ENCODE results near the gene PLA2G4A. TPM values are rescaled to one million over a fixed set of nuclear protein-coding genes. Genes with fewer than 3 reads are reported as not detected.

Gene PLA2G4A
- polyA plus RNA-seq, 1 of the 3 experiments (the other 2 are of a cell fraction) = 0.26 TPM

GRCh38 chr1:186967656-186968394 is 139.1 kb downstream of the PLA2G4A start:
- WGBS (ENCODE audit: low lambda C conversion rate) = 90% methylated on average over 2 of the region's 2 CpGs
- Histone ChIP-seq H4K20me1 (ENCODE audit: insufficient read depth) (no peaks in the 10 kb centered on the region), H3K4me3 (ENCODE audit: low read depth in 2 of 2, low read length in 1 of 2) (no peak overlapping the region), H3K9me3 (no peaks in the 10 kb centered on the region), H3K4me1 (ENCODE audit: control insufficient read depth in 1 of 2, insufficient read depth in 2 of 2, low read depth in 1 of 2, low read length in 1 of 2) (peaks cover 0 to 5% of the 10 kb centered on the region in 2 experiments; a peak in 2 of 4 replicates), H3K9ac (no peak overlapping the region), H3K4me2 (no peak overlapping the region), H3K27me3 (ENCODE audit: insufficient read depth) (no peaks in the 10 kb centered on the region), H3K9me2 (no peaks in the 10 kb centered on the region), H3F3A (replicated peaks; ENCODE audit: insufficient read depth) (peaks cover 10% of the 10 kb centered on the region), H3K79me2 (ENCODE audit: insufficient read depth) (no peaks in the 10 kb centered on the region), H2AFZ (ENCODE audit: low read depth) (no peak overlapping the region), H3K27ac (ENCODE audit: low read depth in 2 of 2, low read length in 1 of 2) (peak overlapping the region in 1 of 2 experiments; percentile 62; a peak in 2 of 4 replicates), H3K36me3 (replicated peaks in 1 of 2; ENCODE audit: control insufficient read depth in 1 of 2, insufficient read depth in 2 of 2, low read length in 1 of 2) (peaks cover 0 to 4% of the 10 kb centered on the region in 2 experiments)
- no peak for DNase-seq
- 0 out of 2 replicates have a peak, but pooled peaks have one; percentile 14 for TF ChIP-seq NFIC (IDR thresholded peaks at IDR 0.05; ENCODE audit: borderline replicate concordance)
- peak; percentile 47; the same call in 1 of the 2 replicates for TF ChIP-seq RXRA (IDR thresholded peaks at IDR 0.05; ENCODE audit: borderline replicate concordance, low read depth)
- peak; percentile 55 for TF ChIP-seq TCF12 (IDR thresholded peaks at IDR 0.05)
- TF ChIP-seq FOSL2 (IDR thresholded peaks at IDR 0.05; ENCODE audit: borderline replicate concordance, low read depth) = peak; percentile 58; the same call in 1 of the 2 replicates
- TF ChIP-seq RAD21 (IDR thresholded peaks at IDR 0.05; ENCODE audit: low read length) = no peak
- TF ChIP-seq JUND (IDR thresholded peaks at IDR 0.05) = peak; percentile 70
- TF ChIP-seq TEAD4 (IDR thresholded peaks at IDR 0.05; ENCODE audit: borderline replicate concordance, insufficient read depth) = peak; percentile 46; the same call in 1 of the 2 replicates
- TF ChIP-seq EP300 (IDR thresholded peaks at IDR 0.05; ENCODE audit: borderline replicate concordance in 1 of 2, low read depth in 1 of 2, low read length in 1 of 2) = 0 out of 4 replicates have a peak, but pooled peaks of 1 of the 2 experiments have one; percentile 26
- TF ChIP-seq, protein P1, sequence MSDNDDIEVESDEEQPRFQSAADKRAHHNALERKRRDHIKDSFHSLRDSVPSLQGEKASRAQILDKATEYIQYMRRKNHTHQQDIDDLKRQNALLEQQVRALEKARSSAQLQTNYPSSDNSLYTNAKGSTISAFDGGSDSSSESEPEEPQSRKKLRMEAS (IDR thresholded peaks at IDR 0.05; ENCODE audit: low read depth) = no peak
- TF ChIP-seq, protein P2, sequence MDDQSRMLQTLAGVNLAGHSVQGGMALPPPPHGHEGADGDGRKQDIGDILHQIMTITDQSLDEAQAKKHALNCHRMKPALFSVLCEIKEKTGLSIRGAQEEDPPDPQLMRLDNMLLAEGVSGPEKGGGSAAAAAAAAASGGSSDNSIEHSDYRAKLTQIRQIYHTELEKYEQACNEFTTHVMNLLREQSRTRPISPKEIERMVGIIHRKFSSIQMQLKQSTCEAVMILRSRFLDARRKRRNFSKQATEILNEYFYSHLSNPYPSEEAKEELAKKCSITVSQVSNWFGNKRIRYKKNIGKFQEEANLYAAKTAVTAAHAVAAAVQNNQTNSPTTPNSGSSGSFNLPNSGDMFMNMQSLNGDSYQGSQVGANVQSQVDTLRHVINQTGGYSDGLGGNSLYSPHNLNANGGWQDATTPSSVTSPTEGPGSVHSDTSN (IDR thresholded peaks at IDR 0.05) = peak; percentile 83
- no peak for TF ChIP-seq EZH2phosphoT487 (IDR thresholded peaks at IDR 0.05; ENCODE audit: borderline replicate concordance, low read depth)
- CTCF ChIA-PET = interaction anchor here (1.0 kb wide), 1 partner anchor 9 kb away, joined by 3 read pairs; no protein-coding TSS in a partner anchor
- POLR2A ChIA-PET = no interaction called here

- peak; percentile 7 for DNase-seq
- Histone ChIP-seq H3K9ac (peak overlapping the region; percentile 34; the same call in 1 of the 2 replicates), H3K4me3 (ENCODE audit: low read depth in 2 of 2, low read length in 1 of 2) (peak overlapping the region; percentile 27 to 32; a peak in 2 of 4 replicates), H3K4me1 (ENCODE audit: control insufficient read depth in 1 of 2, insufficient read depth in 2 of 2, low read depth in 1 of 2, low read length in 1 of 2) (peaks cover 15 to 23% of the 10 kb centered on the region in 2 experiments; a peak in 3 of 4 replicates), H3K36me3 (replicated peaks in 1 of 2; ENCODE audit: control insufficient read depth in 1 of 2, insufficient read depth in 2 of 2, low read length in 1 of 2) (peaks cover 0 to 4% of the 10 kb centered on the region in 2 experiments), H4K20me1 (ENCODE audit: insufficient read depth) (no peaks in the 10 kb centered on the region), H3K4me2 (peak overlapping the region; percentile 42; the same call in 1 of the 2 replicates), H3K9me2 (no peaks in the 10 kb centered on the region), H3K27me3 (ENCODE audit: insufficient read depth) (no peaks in the 10 kb centered on the region), H3K79me2 (ENCODE audit: insufficient read depth) (no peaks in the 10 kb centered on the region), H3K27ac (ENCODE audit: low read depth in 2 of 2, low read length in 1 of 2) (peak overlapping the region; percentile 83 to 94; a peak in 3 of 4 replicates), H3K9me3 (no peaks in the 10 kb centered on the region), H3F3A (replicated peaks; ENCODE audit: insufficient read depth) (peaks cover 14% of the 10 kb centered on the region), H2AFZ (ENCODE audit: low read depth) (peak overlapping the region; percentile 60; the same call in 1 of the 2 replicates)
- 10% methylated on average over 3 of the region's 3 CpGs for WGBS (ENCODE audit: low lambda C conversion rate)
- CTCF ChIA-PET = interaction anchor here (0.5 to 1.7 kb wide), 5 partner anchors 10 to 493 kb away, joined by 3 to 4 read pairs (median 3); no protein-coding TSS in a partner anchor
- POLR2A ChIA-PET = no interaction called here
- TF ChIP-seq JUND (IDR thresholded peaks at IDR 0.05) = peak; percentile 70
- TF ChIP-seq FOXJ3 (CRISPR knock-in tag; IDR thresholded peaks at IDR 0.05) = no peak
- no peak for TF ChIP-seq RCOR1 (IDR thresholded peaks at IDR 0.05; ENCODE audit: low read length)
- TF ChIP-seq TCF12 (IDR thresholded peaks at IDR 0.05) = peak; percentile 99
- no peak for TF ChIP-seq TAF1 (IDR thresholded peaks at IDR 0.05; ENCODE audit: borderline replicate concordance, low read depth, low read length)
- TF ChIP-seq SIN3A (IDR thresholded peaks at IDR 0.05; ENCODE audit: borderline replicate concordance, low read depth, low read length) = no peak
- TF ChIP-seq REST (IDR thresholded peaks at IDR 0.05; ENCODE audit: low read depth, low read length) = no peak
- no peak for TF ChIP-seq CTCF (IDR thresholded peaks at IDR 0.05)
- TF ChIP-seq MXI1 (IDR thresholded peaks at IDR 0.05; ENCODE audit: low read depth, low read length) = no peak
- no peak for TF ChIP-seq SMC3 (IDR thresholded peaks at IDR 0.05; ENCODE audit: low read depth, low read length)
Observed at GRCh38 chr1:186974774-186975181, 146.0 kb downstream of the PLA2G4A start.
